AG09309 (cell line): ENCODE measurements around the gene SLC9A8.

Experiments used
- DNase-seq: peaks from one replicate; pipeline ENCODE4 v3.0.0-alpha.2; 2010; ENCODE audit warnings: low read depth
- H3K4me3 ChIP-seq: 2 replicates; pipeline ENCODE4 v1.5.1; 2011; ENCODE audit warnings: mild to moderate bottlenecking, low read depth, low read length, moderate library complexity; ENCODE audit not compliant: control insufficient read depth
- TF ChIP-seq, protein P1 (sequence below): IDR thresholded peaks from 2 replicates; pipeline ENCODE4 v1.5.1; 2011; ENCODE audit warnings: mild to moderate bottlenecking, low read depth, low read length, inconsistent platforms; ENCODE audit not compliant: insufficient read depth, control insufficient read depth; ENCODE audit errors: missing control alignments

Gene SLC9A8

DNA sequence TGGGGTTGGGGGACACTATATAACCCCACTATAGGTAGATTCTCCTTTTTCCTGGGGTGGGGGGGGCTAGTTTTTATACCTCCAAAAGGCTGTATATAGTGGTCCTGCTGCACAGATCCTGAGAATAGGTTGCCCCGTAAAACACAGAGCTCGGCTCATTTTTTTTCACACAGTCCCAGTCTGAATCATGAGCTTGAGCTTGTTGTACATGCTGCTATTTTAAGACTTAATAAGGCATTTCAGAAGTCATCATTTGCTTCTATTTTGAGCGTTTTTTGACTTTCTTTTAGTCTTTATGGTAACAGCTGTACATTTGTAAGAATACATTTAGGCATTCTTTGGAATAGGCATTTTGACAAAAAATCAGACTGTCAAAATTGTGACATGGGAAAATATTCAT lies 30.5 kb downstream of the SLC9A8 start:
- TF ChIP-seq, protein P1, sequence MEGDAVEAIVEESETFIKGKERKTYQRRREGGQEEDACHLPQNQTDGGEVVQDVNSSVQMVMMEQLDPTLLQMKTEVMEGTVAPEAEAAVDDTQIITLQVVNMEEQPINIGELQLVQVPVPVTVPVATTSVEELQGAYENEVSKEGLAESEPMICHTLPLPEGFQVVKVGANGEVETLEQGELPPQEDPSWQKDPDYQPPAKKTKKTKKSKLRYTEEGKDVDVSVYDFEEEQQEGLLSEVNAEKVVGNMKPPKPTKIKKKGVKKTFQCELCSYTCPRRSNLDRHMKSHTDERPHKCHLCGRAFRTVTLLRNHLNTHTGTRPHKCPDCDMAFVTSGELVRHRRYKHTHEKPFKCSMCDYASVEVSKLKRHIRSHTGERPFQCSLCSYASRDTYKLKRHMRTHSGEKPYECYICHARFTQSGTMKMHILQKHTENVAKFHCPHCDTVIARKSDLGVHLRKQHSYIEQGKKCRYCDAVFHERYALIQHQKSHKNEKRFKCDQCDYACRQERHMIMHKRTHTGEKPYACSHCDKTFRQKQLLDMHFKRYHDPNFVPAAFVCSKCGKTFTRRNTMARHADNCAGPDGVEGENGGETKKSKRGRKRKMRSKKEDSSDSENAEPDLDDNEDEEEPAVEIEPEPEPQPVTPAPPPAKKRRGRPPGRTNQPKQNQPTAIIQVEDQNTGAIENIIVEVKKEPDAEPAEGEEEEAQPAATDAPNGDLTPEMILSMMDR = no peak
- DNase-seq = no peak
- no peak overlapping the region for H3K4me3 ChIP-seq

DNA sequence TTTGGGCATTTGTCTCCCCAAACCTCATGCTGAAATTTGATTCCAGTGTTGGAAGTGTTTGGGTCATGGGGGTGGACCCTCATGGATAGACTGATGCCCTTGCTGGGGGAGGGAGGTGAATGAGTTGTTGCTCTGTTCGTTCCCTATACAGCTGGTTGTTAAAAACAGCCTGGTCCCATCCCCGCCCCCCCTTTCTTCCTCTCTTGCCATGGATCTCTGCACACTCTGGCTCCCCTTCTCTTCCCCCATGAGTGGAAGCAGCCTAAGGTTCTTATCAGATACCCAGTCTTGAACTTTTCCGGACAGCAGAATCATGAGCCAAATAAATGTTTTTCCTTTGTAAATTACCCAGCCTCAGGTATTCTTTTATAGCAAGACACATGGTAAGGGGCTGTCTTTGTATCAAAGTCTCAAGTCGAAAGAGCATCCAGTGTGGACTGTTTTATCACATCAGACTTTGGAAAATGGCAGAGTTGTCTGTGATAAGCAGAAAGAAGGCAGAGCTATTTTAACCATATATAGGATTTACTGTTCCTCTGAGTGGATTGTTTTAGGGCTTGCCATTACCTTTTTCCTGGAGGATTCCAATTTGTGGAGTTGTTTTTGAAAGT lies 31.2 kb downstream of the SLC9A8 start:
- H3K4me3 ChIP-seq = no peak overlapping the region
- TF ChIP-seq, protein P1 = no peak
- DNase-seq = no peak

DNA sequence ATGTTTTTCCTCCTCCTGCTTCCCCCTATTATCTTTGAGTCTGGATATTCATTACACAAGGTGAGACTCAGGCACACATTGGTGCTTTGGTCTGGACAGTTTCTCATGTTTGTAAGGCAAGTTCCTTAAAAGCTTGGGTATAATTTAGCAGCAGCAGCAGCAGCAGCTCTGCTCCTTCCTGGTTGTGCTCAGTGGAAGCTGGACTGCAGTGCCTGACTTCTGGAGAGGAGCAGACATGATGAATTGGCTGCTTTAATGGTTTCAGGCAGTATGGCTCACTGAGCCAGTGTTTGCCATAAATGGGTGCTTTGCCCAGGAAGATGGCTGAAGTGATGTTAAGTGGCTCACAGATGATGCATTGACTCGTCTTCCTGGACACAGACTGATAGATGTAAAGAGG lies 32.4 kb downstream of the SLC9A8 start:
- TF ChIP-seq, protein P1 = no peak

DNA sequence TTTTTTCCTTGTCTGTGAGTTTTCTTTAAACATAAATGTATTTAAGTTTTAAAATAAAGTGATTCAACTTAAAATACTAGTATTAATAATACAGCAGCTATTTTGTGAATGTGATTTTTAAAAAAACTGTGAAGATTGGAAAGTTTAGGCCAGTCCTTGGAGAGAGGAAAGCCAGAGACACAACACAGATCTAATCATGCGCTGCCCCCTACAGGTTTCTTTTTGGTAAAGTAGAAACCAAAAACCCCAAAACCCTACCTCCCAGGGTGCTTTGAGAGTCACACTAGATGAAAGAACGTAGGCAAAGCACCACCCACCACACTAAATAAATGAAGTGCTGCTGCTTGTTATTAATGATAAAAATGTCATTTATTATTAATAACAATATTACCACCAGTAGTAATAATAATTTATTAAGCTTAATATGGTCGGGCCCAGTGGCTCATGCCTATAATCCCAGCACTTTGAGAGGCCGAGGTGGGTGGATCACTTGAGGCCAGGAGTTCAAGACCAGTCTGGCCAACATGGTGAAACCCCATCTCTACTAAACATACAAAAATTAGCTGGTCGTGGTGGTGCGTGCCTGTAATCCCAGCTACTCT lies 33.7 kb downstream of the SLC9A8 start:
- TF ChIP-seq, protein P1 = peak; percentile 63
- no peak for DNase-seq
- no peak overlapping the region for H3K4me3 ChIP-seq

More for the DNA sequence above, 32.4 kb downstream of the SLC9A8 start:
- H3K4me3 ChIP-seq = no peak overlapping the region
- DNase-seq = no peak

DNA sequence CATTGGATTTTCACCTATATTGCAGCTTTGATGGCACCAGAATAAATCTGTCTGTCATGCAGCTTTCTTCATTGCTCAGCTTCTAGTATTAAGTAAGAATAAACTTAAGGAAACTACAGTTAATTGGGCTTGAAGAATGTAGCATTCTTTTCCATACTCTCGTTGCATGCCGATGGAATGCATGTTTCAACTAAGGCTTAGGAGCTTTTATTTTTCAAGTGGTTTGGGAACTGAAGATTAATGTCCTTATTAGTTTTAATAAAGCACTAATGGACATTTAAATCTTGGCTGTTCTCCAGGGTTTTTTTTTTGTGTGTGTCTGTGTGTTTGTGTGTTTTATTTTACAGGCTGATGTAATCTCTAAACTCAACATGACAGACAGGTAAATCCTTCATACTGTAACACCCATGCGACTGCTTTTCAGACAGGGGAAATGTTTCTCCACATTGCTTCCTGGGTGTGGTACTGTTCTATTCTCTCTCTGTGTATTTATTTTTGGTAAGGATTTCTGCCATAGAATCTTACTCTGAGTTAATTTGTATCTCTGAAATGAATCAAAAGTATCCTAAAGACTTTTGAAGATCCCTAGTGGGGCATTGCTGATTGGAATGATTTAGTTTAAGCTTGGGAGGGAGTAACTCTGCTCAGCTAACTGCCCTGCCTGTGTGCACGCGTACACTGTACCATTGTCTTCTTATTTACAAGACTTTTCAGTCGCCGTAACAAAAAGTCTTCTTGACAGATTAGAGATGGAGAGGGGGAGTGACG lies 38.0 kb downstream of the SLC9A8 start:
- no peak overlapping the region for H3K4me3 ChIP-seq
- DNase-seq = no peak
- TF ChIP-seq, protein P1 = no peak

DNA sequence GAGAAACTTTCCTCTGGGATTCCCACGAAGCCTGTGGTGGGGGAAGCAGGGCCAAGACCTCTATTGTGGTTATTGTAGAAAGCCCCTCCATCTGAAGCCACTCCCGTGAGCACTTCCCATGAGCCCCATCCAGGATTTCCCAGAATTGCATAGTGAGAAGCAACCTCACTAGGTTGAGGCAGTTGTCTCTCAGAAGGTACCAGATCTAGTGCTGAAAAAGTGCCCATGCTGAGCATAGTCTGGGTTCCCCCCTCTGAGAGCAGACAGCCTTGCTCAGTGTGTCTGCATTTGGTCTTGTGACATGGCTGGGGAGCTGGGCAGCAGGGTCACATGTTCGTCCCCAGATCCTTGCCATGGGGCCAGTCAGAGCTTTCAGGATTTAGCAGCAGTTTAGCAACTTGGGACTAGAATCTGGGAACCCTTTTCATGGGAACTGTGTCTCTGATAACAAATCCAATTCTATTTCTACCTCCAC lies 38.6 kb downstream of the SLC9A8 start:
- TF ChIP-seq, protein P1 = no peak
- no peak overlapping the region for H3K4me3 ChIP-seq
- no peak for DNase-seq
